Endothelial cell of umbilical vein (primary cell): ENCODE results near the gene ADARB1. TPM values are rescaled to one million over a fixed set of nuclear protein-coding genes. Genes with fewer than 3 reads are reported as not detected.

Source experiments
- BruUV-seq: library from RNA; stranded (reverse); fragments of 400-500 nt; replicated peaks from 2 replicates; lab custom pipeline; 2021; lab: Mats Ljungman, UMichigan
- CTCF ChIA-PET: fragments of 300-600, 350-600 bp; sonication (Branson Sonifier 250); formaldehyde crosslinking; loops from one replicate; lab custom pipeline; 2021; ENCODE audit warnings: antibody characterized with exemption, inconsistent platforms; lab: Charles Lee
- POLR2A ChIA-PET: fragments of 300-600, 350-600 bp; sonication (Branson Sonifier 250); formaldehyde crosslinking; loops from one replicate; lab custom pipeline; 2021; ENCODE audit warnings: antibody characterized with exemption, inconsistent platforms; lab: Charles Lee
- DNase-seq: peaks from one replicate; pipeline ENCODE4 v3.0.0-alpha.2; 2011; ENCODE audit warnings: low read depth, low spot score
- FAIRE-seq: peaks from 2 replicates; lab custom pipeline; 2011; peaks lifted over from hg19 to GRCh38; lab: Jason Lieb, UNC
- H2AFZ ChIP-seq: 2 replicates; pipeline ENCODE4 v1.6.0; 2012; ENCODE audit warnings: low read depth, low read length, control low read depth, inconsistent platforms
- H3K27ac ChIP-seq: 2 replicates; pipeline ENCODE4 v1.5.1; 2011; ENCODE audit warnings: low read depth, mild to moderate bottlenecking, control low read depth, low read length, moderate library complexity; ENCODE audit not compliant: insufficient read depth
- H3K27me3 ChIP-seq, 2 experiments: 2 replicates each; pipeline versions ENCODE4 v1.6.0 to v1.6.1; 2011; ENCODE audit warnings: low read length in 2 of 2, mixed read lengths in 1 of 2; ENCODE audit not compliant: control insufficient read depth in 2 of 2, insufficient read depth in 2 of 2
- H3K36me3 ChIP-seq, 2 experiments: 2 replicates in 1 of 2; 3 replicates in 1 of 2; pipeline ENCODE4 v1.5.1; 2011; ENCODE audit warnings: low read length in 2 of 2, mild to moderate bottlenecking in 1 of 2, moderate library complexity in 1 of 2; ENCODE audit not compliant: control insufficient read depth in 2 of 2, insufficient read depth in 2 of 2; ENCODE audit errors: extremely low read depth in 1 of 2
- H3K4me1 ChIP-seq: 3 replicates; pipeline ENCODE4 v1.5.1; 2011; ENCODE audit warnings: mild to moderate bottlenecking, low read length; ENCODE audit not compliant: control insufficient read depth, insufficient read depth; ENCODE audit errors: extremely low read depth
- H3K4me2 ChIP-seq: 2 replicates; pipeline ENCODE4 v1.6.1; 2011; ENCODE audit warnings: low read length, control low read depth, mixed read lengths; ENCODE audit not compliant: insufficient read depth
- H3K4me3 ChIP-seq, 3 experiments: fragments of 200-600 bp in 1 of 3; sonication (generic), shearing (Covaris generic) in 1 of 3; replicated peaks in 1 of 3; 2 replicates each; pipeline ENCODE4 v1.5.1; 2011 to 2016; ENCODE audit warnings: control low read depth in 3 of 3, low read length in 3 of 3, mild to moderate bottlenecking in 2 of 3, inconsistent platforms in 1 of 3, low read depth in 1 of 3, moderate library complexity in 1 of 3; ENCODE audit not compliant: insufficient read depth in 1 of 3
- H3K79me2 ChIP-seq: 2 replicates; pipeline ENCODE4 v1.6.0; 2012; ENCODE audit warnings: low read length, inconsistent platforms; ENCODE audit not compliant: control insufficient read depth, insufficient read depth
- H3K9ac ChIP-seq: replicated peaks from 2 replicates; pipeline ENCODE3; 2011; ENCODE audit warnings: low read length, control low read depth; ENCODE audit not compliant: insufficient read depth; ENCODE audit errors: extremely low read depth
- H3K9me1 ChIP-seq: replicated peaks from 3 replicates; pipeline ENCODE4 v1.6.0; 2011; ENCODE audit warnings: mild to moderate bottlenecking, low read length; ENCODE audit not compliant: control insufficient read depth, insufficient read depth; ENCODE audit errors: extremely low read depth
- H3K9me3 ChIP-seq: replicated peaks from 2 replicates; pipeline ENCODE4 v1.5.1; 2012; ENCODE audit warnings: low read length, inconsistent platforms; ENCODE audit not compliant: control insufficient read depth, insufficient read depth
- H4K20me1 ChIP-seq: replicated peaks from 2 replicates; pipeline ENCODE3; 2011; ENCODE audit warnings: mild to moderate bottlenecking, low read length; ENCODE audit not compliant: control insufficient read depth, insufficient read depth; ENCODE audit errors: extremely low read depth
- EZH2 ChIP-seq: IDR thresholded peaks from 2 replicates; pipeline ENCODE4 v1.6.1; 2012; ENCODE audit warnings: borderline replicate concordance, low read depth, mild to moderate bottlenecking, moderate library complexity, low read length, inconsistent platforms; ENCODE audit not compliant: severe bottlenecking
- FOS ChIP-seq: IDR thresholded peaks from 2 replicates; pipeline ENCODE4 v1.6.1; 2011; ENCODE audit warnings: mild to moderate bottlenecking, low read length, moderate library complexity, borderline replicate concordance; ENCODE audit not compliant: insufficient read depth
- GATA2 ChIP-seq: IDR thresholded peaks from 2 replicates; pipeline ENCODE4 v1.7.0; 2011; ENCODE audit warnings: low read depth, mild to moderate bottlenecking, moderate library complexity, mixed read lengths, low read length; ENCODE audit not compliant: insufficient read length, insufficient read depth
- JUN ChIP-seq: IDR thresholded peaks from 2 replicates; pipeline ENCODE4 v1.6.1; 2011; ENCODE audit warnings: borderline replicate concordance, low read depth; ENCODE audit not compliant: insufficient read length, insufficient read depth
- MYC ChIP-seq: IDR thresholded peaks from one replicate; pipeline ENCODE4 v1.6.1; 2011; ENCODE audit warnings: mild to moderate bottlenecking, low read depth, low read length
- POLR2A ChIP-seq: IDR thresholded peaks from 2 replicates; pipeline ENCODE4 v1.6.1; 2012; ENCODE audit warnings: low read depth, mild to moderate bottlenecking, control low read depth, low read length
- POLR2AphosphoS5 ChIP-seq: IDR thresholded peaks from 2 replicates; pipeline ENCODE4 v1.6.1; 2012; ENCODE audit warnings: low read depth, mild to moderate bottlenecking, control low read depth, low read length, moderate library complexity; ENCODE audit not compliant: insufficient read depth
- dilution Hi-C: fragments of 300-500 bp; cut with MboI; formaldehyde crosslinking; loops from one replicate; pipeline ENCODE4 v1.15.0; 2019; ENCODE audit warnings: low sequenced_read_pairs; ENCODE audit not compliant: extremely low pct_ligation_motif_present
- intact Hi-C: fragments of 100-400 bp; cut with micrococcal nuclease; formaldehyde crosslinking; loops from one replicate; pipeline ENCODE4 v1.10.0; 2022
- polyA plus RNA-seq, 4 experiments: library from polyadenylated mRNA; depleted of rRNA in 3 of 4; stranded (reverse) in 3 of 4; unstranded in 1 of 4; fragments of >200 nt; gene quantifications; 2 replicates each; pipeline versions ENCODE4 v1.2.1 to v1.2.3, GENCODE V29; 2011 to 2012; ENCODE audit warnings: missing spikeins in 1 of 4
- total RNA-seq: library from RNA; stranded (reverse); gene quantifications from 2 replicates; pipeline ENCODE4 v1.2.3, GENCODE V29; 2021
- TF ChIP-seq, protein P1 (sequence below): IDR thresholded peaks from 2 replicates; pipeline ENCODE4 v1.6.1; 2011; ENCODE audit not compliant: insufficient read depth, insufficient read length
- TF ChIP-seq, protein P2 (sequence below), 2 donors: IDR thresholded peaks; 1 replicate in 1 of 2; 2 replicates in 1 of 2; pipeline ENCODE4 v1.5.1; 2011; ENCODE audit warnings: low read length in 2 of 2, mild to moderate bottlenecking in 2 of 2, moderate library complexity in 2 of 2, control low read depth in 1 of 2, inconsistent platforms in 1 of 2, low read depth in 1 of 2; ENCODE audit not compliant: insufficient read depth in 1 of 2; ENCODE audit errors: extremely low read depth in 1 of 2

The ADARB1 gene
- total and polyA plus RNA-seq, 2 donors (not counting 3 experiments of a cell fraction or from before 2014, with no cell fraction given) = 32.5 to 54.3 TPM

GRCh38 chr21:45167796-45168222 lies 93.4 kb downstream of the ADARB1 start:
- no peaks in the 10 kb centered on the region for H3K79me2 ChIP-seq

More at GRCh38 chr21:45167796-45168222, 93.4 kb downstream of the ADARB1 start:
- no peak overlapping the region for H3K4me2 ChIP-seq
- ChIA-PET POLR2A (no interaction called here), CTCF (interaction anchor here (1.7 kb wide), 2 partner anchors 15 to 30 kb away, joined by 4 to 7 read pairs; no protein-coding TSS in a partner anchor)
- no peaks in the 10 kb centered on the region for H3K9me3 ChIP-seq
- intact Hi-C loops (no loop called here), dilution Hi-C loops (no loop called here)
- no peaks in the 10 kb centered on the region for H3K36me3 ChIP-seq
- no peaks in the 10 kb centered on the region for H3K4me1 ChIP-seq
- no peaks in the 10 kb centered on the region for H3K9me1 ChIP-seq
- H4K20me1 ChIP-seq = no peaks in the 10 kb centered on the region
- DNase-seq = no peak
- no peak overlapping the region for H3K4me3 ChIP-seq
- FAIRE-seq = no peak
- no peak overlapping the region for H3K9ac ChIP-seq
- no peak overlapping the region for H3K27ac ChIP-seq
- H2AFZ ChIP-seq = no peak overlapping the region
- TF ChIP-seq POLR2AphosphoS5 = no peak
- TF ChIP-seq FOS = no peak
- TF ChIP-seq JUN = no peak
- TF ChIP-seq, protein P1, sequence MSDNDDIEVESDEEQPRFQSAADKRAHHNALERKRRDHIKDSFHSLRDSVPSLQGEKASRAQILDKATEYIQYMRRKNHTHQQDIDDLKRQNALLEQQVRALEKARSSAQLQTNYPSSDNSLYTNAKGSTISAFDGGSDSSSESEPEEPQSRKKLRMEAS = no peak
- TF ChIP-seq POLR2A = no peak
- TF ChIP-seq, protein P2, sequence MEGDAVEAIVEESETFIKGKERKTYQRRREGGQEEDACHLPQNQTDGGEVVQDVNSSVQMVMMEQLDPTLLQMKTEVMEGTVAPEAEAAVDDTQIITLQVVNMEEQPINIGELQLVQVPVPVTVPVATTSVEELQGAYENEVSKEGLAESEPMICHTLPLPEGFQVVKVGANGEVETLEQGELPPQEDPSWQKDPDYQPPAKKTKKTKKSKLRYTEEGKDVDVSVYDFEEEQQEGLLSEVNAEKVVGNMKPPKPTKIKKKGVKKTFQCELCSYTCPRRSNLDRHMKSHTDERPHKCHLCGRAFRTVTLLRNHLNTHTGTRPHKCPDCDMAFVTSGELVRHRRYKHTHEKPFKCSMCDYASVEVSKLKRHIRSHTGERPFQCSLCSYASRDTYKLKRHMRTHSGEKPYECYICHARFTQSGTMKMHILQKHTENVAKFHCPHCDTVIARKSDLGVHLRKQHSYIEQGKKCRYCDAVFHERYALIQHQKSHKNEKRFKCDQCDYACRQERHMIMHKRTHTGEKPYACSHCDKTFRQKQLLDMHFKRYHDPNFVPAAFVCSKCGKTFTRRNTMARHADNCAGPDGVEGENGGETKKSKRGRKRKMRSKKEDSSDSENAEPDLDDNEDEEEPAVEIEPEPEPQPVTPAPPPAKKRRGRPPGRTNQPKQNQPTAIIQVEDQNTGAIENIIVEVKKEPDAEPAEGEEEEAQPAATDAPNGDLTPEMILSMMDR (IDR thresholded peaks at IDR 0.05; ENCODE audit: extremely low read depth in 1 of 2, insufficient read depth in 1 of 2, low read depth in 1 of 2, low read length in 2 of 2) = no peak
- TF ChIP-seq GATA2 = no peak
- no peak for TF ChIP-seq EZH2
- TF ChIP-seq MYC = no peak
- no TSS peak for BruUV-seq
- no peaks in the 10 kb centered on the region for H3K27me3 ChIP-seq
